AG09309 (cell line): ENCODE data around the gene SLC15A5.

Source experiments
- DNase-seq: peaks from one replicate; pipeline ENCODE4 v3.0.0-alpha.2; 2010; ENCODE audit warnings: low read depth
- H3K4me3 ChIP-seq: 2 replicates; pipeline ENCODE4 v1.5.1; 2011; ENCODE audit warnings: mild to moderate bottlenecking, low read depth, low read length, moderate library complexity; ENCODE audit not compliant: control insufficient read depth
- CTCF ChIP-seq: IDR thresholded peaks from 2 replicates; pipeline ENCODE4 v1.5.1; 2011; ENCODE audit warnings: mild to moderate bottlenecking, low read depth, low read length, inconsistent platforms; ENCODE audit not compliant: insufficient read depth, control insufficient read depth; ENCODE audit errors: missing control alignments

Gene SLC15A5

DNA sequence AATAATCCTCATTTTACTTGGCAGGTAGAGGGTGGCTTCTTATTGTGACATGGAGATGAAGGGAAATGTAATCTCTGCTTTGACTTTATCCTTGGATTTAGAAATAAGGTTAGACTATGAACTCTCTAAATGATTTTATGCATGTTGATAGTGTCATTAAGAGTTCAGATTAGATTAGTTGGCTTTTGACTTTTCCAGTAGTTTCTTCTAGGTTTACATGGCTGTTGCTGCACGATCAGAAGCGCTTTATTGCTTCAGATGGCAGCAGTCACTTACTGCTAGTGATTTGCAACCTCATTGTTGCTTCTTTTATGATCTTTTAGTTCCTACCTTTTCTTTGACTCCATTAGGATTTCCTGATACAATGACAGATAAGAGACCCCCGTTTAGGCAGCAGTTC, 32.3 kb downstream of the SLC15A5 start:
- no peak for TF ChIP-seq CTCF
- DNase-seq = no peak

DNA sequence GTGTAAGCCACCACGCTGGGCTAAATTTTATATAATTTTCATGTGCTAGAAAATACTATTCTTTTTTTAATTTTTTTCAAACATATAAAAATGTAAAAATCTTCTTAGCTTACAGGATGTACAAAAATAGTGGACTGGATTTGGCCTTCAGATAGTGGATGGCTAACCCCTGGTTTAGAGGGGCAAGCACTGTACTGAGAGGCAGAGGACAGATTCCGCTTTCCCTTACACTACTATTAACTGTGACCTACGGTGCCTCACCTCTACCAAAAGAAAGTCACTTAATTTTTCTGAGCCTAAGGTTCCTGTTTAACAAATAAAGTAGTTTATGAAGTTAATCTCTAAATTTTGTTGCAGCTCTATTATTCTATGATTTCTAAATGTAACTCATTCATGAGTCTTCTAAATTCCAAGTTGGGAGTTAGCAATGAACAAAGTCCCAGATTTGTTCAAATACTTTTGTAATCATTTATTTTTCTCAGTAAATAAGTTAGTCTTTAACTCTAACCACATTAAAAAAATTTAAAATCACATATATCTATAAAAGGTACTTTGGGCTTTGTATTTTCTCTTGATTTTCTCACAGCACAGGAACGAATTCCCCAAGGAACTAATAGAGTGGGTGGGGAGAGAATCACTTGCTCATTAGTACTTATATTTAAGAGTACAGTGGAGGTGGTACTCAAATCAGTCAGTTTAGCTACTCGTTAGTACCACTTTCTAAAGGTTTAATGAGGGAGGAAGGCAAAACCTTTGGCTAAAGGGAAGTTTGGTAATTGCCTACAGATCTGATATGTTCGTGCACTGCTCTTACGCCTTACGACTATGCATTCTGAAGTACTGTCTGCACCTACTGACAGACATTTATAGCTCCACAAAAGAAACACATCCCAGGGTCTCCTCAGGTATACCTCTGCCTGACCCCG, 33.7 kb downstream of the SLC15A5 start:
- TF ChIP-seq CTCF = no peak
- DNase-seq = no peak
- H3K4me3 ChIP-seq = no peak overlapping the region

More for the DNA sequence above, 32.3 kb downstream of the SLC15A5 start:
- H3K4me3 ChIP-seq = no peak overlapping the region

GRCh38 chr12:16241346-16241745, 36.1 kb downstream of the SLC15A5 start:
- no peak for TF ChIP-seq CTCF
- H3K4me3 ChIP-seq = no peak overlapping the region
- DNase-seq = no peak

DNA sequence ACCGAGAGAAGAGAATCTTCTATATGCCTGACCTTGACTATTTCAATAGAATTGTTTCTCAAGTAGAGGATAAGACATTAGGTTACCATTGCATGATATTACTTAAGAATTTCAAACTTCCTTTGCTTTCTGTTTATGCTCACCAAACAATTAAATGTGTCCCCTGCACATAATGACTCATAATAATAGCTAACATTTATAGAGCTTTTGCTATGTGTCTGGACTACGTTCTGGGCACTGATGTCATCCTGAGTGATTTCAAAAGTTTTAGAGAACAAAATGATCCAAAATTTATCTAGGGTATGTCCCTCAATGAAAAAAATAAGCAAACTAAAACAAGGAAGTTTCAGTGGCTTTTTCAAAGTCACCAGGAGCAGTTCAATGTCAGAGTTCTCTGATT, 38.8 kb downstream of the SLC15A5 start:
- H3K4me3 ChIP-seq = no peak overlapping the region
- no peak for DNase-seq
- TF ChIP-seq CTCF = no peak

GRCh38 chr12:16229676-16230075, 47.8 kb downstream of the SLC15A5 start:
- H3K4me3 ChIP-seq = no peak overlapping the region
- no peak for TF ChIP-seq CTCF
- DNase-seq = no peak

DNA sequence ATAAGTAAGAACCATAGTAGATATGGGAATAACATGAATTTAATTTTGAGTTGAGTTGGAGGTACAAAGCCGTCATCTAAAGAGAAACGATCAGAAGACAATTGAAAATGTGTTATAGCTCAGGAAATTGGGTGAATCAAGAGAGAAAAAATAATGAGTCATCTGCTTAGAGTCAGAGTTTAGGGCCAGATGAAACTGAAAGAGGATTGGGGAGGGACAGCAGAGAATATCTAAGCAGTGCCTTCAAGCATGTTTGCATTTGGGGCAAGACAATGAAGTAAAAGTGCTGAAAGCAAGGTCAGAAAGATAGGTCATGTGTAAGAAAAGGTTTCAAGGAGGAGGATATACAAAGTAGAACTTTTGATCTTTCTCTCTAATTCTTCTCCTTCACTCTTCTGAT, 49.4 kb downstream of the SLC15A5 start:
- no peak overlapping the region for H3K4me3 ChIP-seq
- TF ChIP-seq CTCF = no peak
- DNase-seq = no peak
